AG04450 (cell line): ENCODE data around the gene TRIP12. TPM values are rescaled to one million over a fixed set of nuclear protein-coding genes. Genes with fewer than 3 reads are reported as not detected.

Source experiments
- CTCF ChIA-PET: fragments of 300-600, 350-600 bp; formaldehyde crosslinking; extraction: SDS; loops from one replicate; lab custom pipeline; 2022; ENCODE audit warnings: antibody characterized with exemption, inconsistent platforms; lab: Charles Lee
- POLR2A ChIA-PET: fragments of 350-600 bp; formaldehyde crosslinking; extraction: SDS; loops from one replicate; lab custom pipeline; 2021; ENCODE audit warnings: antibody characterized with exemption, inconsistent platforms; lab: Yijun Ruan, JAX
- DNase-seq: peaks from one replicate; pipeline ENCODE4 v3.0.0-alpha.2; 2011; ENCODE audit warnings: low read depth, low spot score
- H3K27ac ChIP-seq: one replicate; pipeline ENCODE4 v1.5.1; 2012; ENCODE audit warnings: low read depth, low read length, control low read depth
- H3K27me3 ChIP-seq: one replicate; pipeline ENCODE4 v1.6.0; 2012; ENCODE audit warnings: low read length; ENCODE audit not compliant: control insufficient read depth, insufficient read depth
- H3K4me3 ChIP-seq: 2 replicates; pipeline ENCODE4 v1.5.1; 2011; ENCODE audit warnings: mild to moderate bottlenecking, low read depth, low read length, control low read depth
- H3K9me3 ChIP-seq: 2 replicates; pipeline ENCODE4 v1.5.1; 2012; ENCODE audit warnings: low read length; ENCODE audit not compliant: control insufficient read depth, insufficient read depth
- polyA plus RNA-seq: library from polyadenylated mRNA; depleted of rRNA; stranded (reverse); fragments of >200 nt; gene quantifications from 2 replicates; pipeline ENCODE4 v1.2.3, GENCODE V29; 2011
- TF ChIP-seq, protein P1 (sequence below): IDR thresholded peaks from 2 replicates; pipeline ENCODE4 v1.5.1; 2011; ENCODE audit warnings: low read depth, low read length, control low read depth, inconsistent platforms

Gene TRIP12
- polyA plus RNA-seq, 1 experiment, result 170 TPM

DNA sequence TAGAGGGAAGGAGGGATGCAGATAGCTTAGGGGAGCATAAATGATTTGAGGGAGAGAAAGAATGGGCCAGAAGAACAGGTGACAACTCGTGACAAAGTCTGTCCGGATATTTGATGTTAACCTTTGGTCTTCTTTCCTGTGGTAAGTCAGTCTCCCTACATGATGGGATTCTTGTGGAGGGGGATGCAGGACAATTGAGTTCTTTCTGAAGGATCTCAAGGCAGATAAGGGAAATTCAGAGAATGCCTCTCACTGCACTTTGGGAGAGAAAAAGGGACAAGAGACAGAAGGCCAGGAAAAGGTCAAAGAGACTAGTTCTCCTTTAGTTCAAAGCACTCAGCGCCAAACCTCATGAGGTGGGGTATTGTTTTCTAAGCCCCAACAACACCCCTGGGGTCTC, 34.7 kb upstream of the TRIP12 start:
- H3K9me3 ChIP-seq, result no peaks in the 10 kb centered on the region
- TF ChIP-seq, protein P1, sequence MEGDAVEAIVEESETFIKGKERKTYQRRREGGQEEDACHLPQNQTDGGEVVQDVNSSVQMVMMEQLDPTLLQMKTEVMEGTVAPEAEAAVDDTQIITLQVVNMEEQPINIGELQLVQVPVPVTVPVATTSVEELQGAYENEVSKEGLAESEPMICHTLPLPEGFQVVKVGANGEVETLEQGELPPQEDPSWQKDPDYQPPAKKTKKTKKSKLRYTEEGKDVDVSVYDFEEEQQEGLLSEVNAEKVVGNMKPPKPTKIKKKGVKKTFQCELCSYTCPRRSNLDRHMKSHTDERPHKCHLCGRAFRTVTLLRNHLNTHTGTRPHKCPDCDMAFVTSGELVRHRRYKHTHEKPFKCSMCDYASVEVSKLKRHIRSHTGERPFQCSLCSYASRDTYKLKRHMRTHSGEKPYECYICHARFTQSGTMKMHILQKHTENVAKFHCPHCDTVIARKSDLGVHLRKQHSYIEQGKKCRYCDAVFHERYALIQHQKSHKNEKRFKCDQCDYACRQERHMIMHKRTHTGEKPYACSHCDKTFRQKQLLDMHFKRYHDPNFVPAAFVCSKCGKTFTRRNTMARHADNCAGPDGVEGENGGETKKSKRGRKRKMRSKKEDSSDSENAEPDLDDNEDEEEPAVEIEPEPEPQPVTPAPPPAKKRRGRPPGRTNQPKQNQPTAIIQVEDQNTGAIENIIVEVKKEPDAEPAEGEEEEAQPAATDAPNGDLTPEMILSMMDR, result no peak
- ChIA-PET POLR2A (no interaction called here), CTCF (no interaction called here)
- H3K27me3 ChIP-seq, result no peaks in the 10 kb centered on the region
- H3K4me3 ChIP-seq, result no peak overlapping the region
- no peak for DNase-seq
- H3K27ac ChIP-seq, result no peak overlapping the region

DNA sequence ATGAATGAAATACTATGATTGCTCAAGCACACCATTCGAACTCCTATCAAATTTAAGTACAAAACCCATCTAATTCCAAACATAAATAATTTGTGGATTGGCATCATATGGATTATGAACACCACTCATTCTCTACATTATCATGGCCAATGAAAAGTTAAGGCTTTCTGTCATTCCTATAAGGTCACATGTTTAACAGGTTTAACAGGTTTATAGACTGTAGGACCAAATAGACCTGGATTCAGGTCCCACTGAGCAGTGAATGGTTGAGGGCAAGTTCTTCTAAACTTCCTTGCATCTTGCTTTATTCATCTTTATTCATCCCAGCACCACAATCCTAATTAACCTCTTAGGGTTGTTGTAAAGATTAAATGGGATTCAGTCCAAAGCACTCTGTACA, 33.9 kb upstream of the TRIP12 start:
- no peak for DNase-seq
- Histone ChIP-seq H3K27ac (no peak overlapping the region), H3K27me3 (no peaks in the 10 kb centered on the region), H3K9me3 (no peaks in the 10 kb centered on the region), H3K4me3 (no peak overlapping the region)
- TF ChIP-seq, protein P1, result no peak
- ChIA-PET CTCF (no interaction called here), POLR2A (no interaction called here)

GRCh38 chr2:229952256-229952835, 30.5 kb upstream of the TRIP12 start:
- TF ChIP-seq, protein P1, result no peak
- Histone ChIP-seq H3K4me3 (no peak overlapping the region), H3K27me3 (no peaks in the 10 kb centered on the region), H3K9me3 (no peaks in the 10 kb centered on the region), H3K27ac (no peak overlapping the region)
- POLR2A ChIA-PET, result no interaction called here
- no peak for DNase-seq
- CTCF ChIA-PET, result no interaction called here

GRCh38 chr2:229947544-229947943, 25.7 kb upstream of the TRIP12 start:
- CTCF ChIA-PET, result interaction anchor here (0.7 kb wide), 1 partner anchor 104 kb away, joined by 4 read pairs; no protein-coding TSS in a partner anchor

DNA sequence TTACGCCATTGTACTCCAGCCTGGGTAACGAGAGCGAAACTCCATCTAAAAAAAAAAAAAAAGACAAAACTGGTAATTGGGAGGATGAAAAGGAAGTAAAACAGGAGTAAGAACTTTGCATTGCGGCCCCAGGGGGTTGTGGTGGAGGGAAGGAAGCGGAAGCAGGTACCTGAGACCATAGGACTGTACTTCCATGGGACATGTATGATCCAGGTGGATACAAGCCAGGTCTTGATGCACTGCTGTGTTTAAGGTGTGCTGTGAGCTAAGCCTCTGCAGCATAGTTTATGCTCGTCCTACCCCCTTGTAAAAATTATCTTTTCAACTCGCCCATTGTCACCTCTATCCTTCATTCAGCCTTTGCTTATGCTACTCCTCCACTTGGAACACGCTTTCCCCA, 24.2 kb upstream of the TRIP12 start:
- ChIA-PET CTCF (no interaction called here), POLR2A (no interaction called here)
- no peaks in the 10 kb centered on the region for H3K9me3 ChIP-seq
- no peak for DNase-seq
- no peak overlapping the region for H3K27ac ChIP-seq
- H3K27me3 ChIP-seq, result no peaks in the 10 kb centered on the region
- H3K4me3 ChIP-seq, result no peak overlapping the region
- TF ChIP-seq, protein P1, result no peak

More at GRCh38 chr2:229947544-229947943, 25.7 kb upstream of the TRIP12 start:
- Histone ChIP-seq H3K27ac (no peak overlapping the region), H3K9me3 (no peaks in the 10 kb centered on the region), H3K27me3 (no peaks in the 10 kb centered on the region), H3K4me3 (no peak overlapping the region)
- TF ChIP-seq, protein P1, result no peak
- no peak for DNase-seq
- POLR2A ChIA-PET, result no interaction called here
